ENCODE measurements around the gene BPGM.
"Not testable (repeated sequence)": the region's sequence is repeated elsewhere in the genome, so short reads cannot be mapped to it uniquely, and the experiment has no call there.

Gene BPGM

GRCh38 chr7:134632937-134633540, 13.6 kb upstream of the BPGM start:
- DNase-seq, result no peak

- DNase-seq, result no peak
Measured at GRCh38 chr7:134636008-134636449, 10.6 kb upstream of the BPGM start.

GRCh38 chr7:134637441-134637840, 9.2 kb upstream of the BPGM start:
- no peak for DNase-seq

- no peak for DNase-seq
Measured at GRCh38 chr7:134637934-134638719, 8.5 kb upstream of the BPGM start.

GRCh38 chr7:134639061-134639460, 7.6 kb upstream of the BPGM start:
- no peak for DNase-seq

GRCh38 chr7:134639683-134640279, 6.9 kb upstream of the BPGM start:
- no peak for DNase-seq

GRCh38 chr7:134640842-134641715, 5.6 kb upstream of the BPGM start:
- no peak for DNase-seq

- DNase-seq, result not testable (repeated sequence)
Measured at GRCh38 chr7:134641981-134642380, 4.7 kb upstream of the BPGM start.

GRCh38 chr7:134643131-134643530, 3.5 kb upstream of the BPGM start:
- no peak for DNase-seq

- no peak for DNase-seq
Measured at GRCh38 chr7:134645478-134645877, 1.2 kb upstream of the BPGM start.

- DNase-seq, result no peak
Measured at GRCh38 chr7:134645935-134646334, 718 bp upstream of the BPGM start.

- DNase-seq, result no peak
Measured at GRCh38 chr7:134648456-134648855, 1.8 kb downstream of the BPGM start.

GRCh38 chr7:134649226-134649775, 2.6 kb downstream of the BPGM start:
- no peak for DNase-seq

- no peak for DNase-seq
Measured at GRCh38 chr7:134651991-134652390, 5.3 kb downstream of the BPGM start.

GRCh38 chr7:134654104-134654775, 7.6 kb downstream of the BPGM start:
- no peak for DNase-seq

- DNase-seq, result no peak
Measured at GRCh38 chr7:134657526-134657925, 10.9 kb downstream of the BPGM start.

GRCh38 chr7:134660242-134660785, 13.7 kb downstream of the BPGM start:
- no peak for DNase-seq

GRCh38 chr7:134660961-134661376, 14.3 kb downstream of the BPGM start:
- DNase-seq, result no peak

GRCh38 chr7:134662166-134662870, 15.7 kb downstream of the BPGM start:
- no peak for DNase-seq

GRCh38 chr7:134662871-134663205, 16.2 kb downstream of the BPGM start:
- DNase-seq, result no peak

GRCh38 chr7:134665045-134665444, 18.4 kb downstream of the BPGM start:
- DNase-seq, result not testable (repeated sequence)
